SU-DHL-6 (cell line): ENCODE results near the gene CETN3.
A peak's percentile ranks its signal among the peaks of the same experiment; 100 is the strongest.

Source experiments
- H2AFZ ChIP-seq: fragments of 200-600 bp; sonication (generic); 2 replicates; pipeline ENCODE4 v1.6.1; 2014; ENCODE audit warnings: low read depth, mild to moderate bottlenecking, moderate library complexity, mixed read lengths, antibody characterized with exemption, low read length; ENCODE audit not compliant: severe bottlenecking
- H3F3A ChIP-seq: fragments of 200-600 bp; shearing (Covaris generic); 2 replicates; pipeline ENCODE4 v1.6.0; 2016; ENCODE audit warnings: antibody characterized with exemption, mild to moderate bottlenecking; ENCODE audit not compliant: insufficient read depth
- H3K27ac ChIP-seq: fragments of 200-600 bp; sonication (generic); 2 replicates; pipeline ENCODE4 v1.5.1; 2016; ENCODE audit warnings: low read depth, mild to moderate bottlenecking, low read length, moderate library complexity, mixed read lengths
- H3K27me3 ChIP-seq: fragments of 200-600 bp; sonication (generic), shearing (Covaris generic); 2 replicates; pipeline ENCODE4 v1.6.0; 2014; ENCODE audit warnings: mild to moderate bottlenecking, low read length
- H3K36me3 ChIP-seq: fragments of 200-600 bp; sonication (generic); 2 replicates; pipeline ENCODE4 v1.6.1; 2014; ENCODE audit warnings: mild to moderate bottlenecking, low read length, mixed read lengths
- H3K4me2 ChIP-seq: fragments of 300-600, 200-600 bp; shearing (Covaris generic), sonication (generic); 2 replicates; pipeline ENCODE4 v1.6.0; 2014; ENCODE audit warnings: low read length, low read depth, mild to moderate bottlenecking; ENCODE audit not compliant: poor library complexity, severe bottlenecking
- H3K4me3 ChIP-seq: fragments of 200-600 bp; sonication (generic); 2 replicates; pipeline ENCODE4 v1.5.1; 2014; ENCODE audit warnings: antibody characterized with exemption, low read length, mild to moderate bottlenecking, mixed read lengths; ENCODE audit not compliant: insufficient read depth, poor library complexity, severe bottlenecking
- H3K79me2 ChIP-seq: fragments of 200-600 bp; sonication (generic); 2 replicates; pipeline ENCODE4 v1.6.1; 2014; ENCODE audit warnings: mild to moderate bottlenecking, low read length, moderate library complexity; ENCODE audit not compliant: insufficient read depth
- H3K9ac ChIP-seq: fragments of 200-600 bp; sonication (generic); 2 replicates; pipeline ENCODE4 v1.7.0; 2014; ENCODE audit warnings: mild to moderate bottlenecking, low read length
- H3K9me2 ChIP-seq: fragments of 200-600 bp; sonication (generic); replicated peaks from 2 replicates; pipeline ENCODE4 v1.6.1; 2014; ENCODE audit warnings: low read length; ENCODE audit not compliant: insufficient read depth
- H3K9me3 ChIP-seq: fragments of 200-600 bp; sonication (generic); 2 replicates; pipeline ENCODE4 v1.6.1; 2014; ENCODE audit warnings: low read length, mixed read lengths; ENCODE audit not compliant: insufficient read depth
- H4K20me1 ChIP-seq: fragments of 200-600 bp; sonication (generic); 2 replicates; pipeline ENCODE4 v1.6.1; 2014; ENCODE audit warnings: low read depth, mild to moderate bottlenecking, antibody characterized with exemption, low read length, moderate library complexity, mixed read lengths
- CTCF ChIP-seq: fragments of 200-600 bp; sonication (generic); IDR thresholded peaks from one replicate; pipeline ENCODE4 v1.5.1; 2017; ENCODE audit warnings: antibody characterized with exemption, mild to moderate bottlenecking, low read length, moderate library complexity; ENCODE audit not compliant: insufficient read depth, poor library complexity, severe bottlenecking
- EZH2phosphoT487 ChIP-seq: fragments of 200-600 bp; sonication (generic), shearing (Covaris generic); conservative IDR thresholded peaks from 2 replicates; pipeline ENCODE4 v1.6.1; 2018; ENCODE audit warnings: mild to moderate bottlenecking, antibody characterized with exemption, low read length, moderate library complexity, mixed read lengths

Gene CETN3

GRCh38 chr5:90409318-90410177 lies at the start of gene CETN3:
TSS of gene CETN3 (minus strand) at chr5:90409756. CDS start at chr5:90409661, 95 bp downstream.
- Histone ChIP-seq H3K9me2 (no peaks in the 10 kb centered on the region), H3K4me2 (peak within 1 kb of the TSS; percentile 100), H3K4me3 (peak within 1 kb of the TSS; percentile 92), H3K27me3 (no peaks in the 10 kb centered on the region), H3K27ac (peak within 1 kb of the TSS; percentile 94), H2AFZ (peak within 1 kb of the TSS; percentile 90), H4K20me1 (no peaks in the 10 kb centered on the region), H3F3A (peaks cover 10% of the 10 kb centered on the region), H3K36me3 (peaks cover 18% of the 10 kb centered on the region; the same call in 1 of the 2 replicates), H3K9ac (peak within 1 kb of the TSS; percentile 97), H3K9me3 (no peaks in the 10 kb centered on the region), H3K79me2 (peaks cover 31% of the 10 kb centered on the region)
- TF ChIP-seq EZH2phosphoT487, result no peak
- no peak for TF ChIP-seq CTCF

GRCh38 chr5:90446961-90447360 lies 37.4 kb upstream of the CETN3 start:
- Histone ChIP-seq H3K9me2 (no peaks in the 10 kb centered on the region), H3K9me3 (no peaks in the 10 kb centered on the region), H3K27me3 (no peaks in the 10 kb centered on the region), H3K27ac (no peak overlapping the region), H3K9ac (no peak overlapping the region), H4K20me1 (no peaks in the 10 kb centered on the region), H3F3A (no peaks in the 10 kb centered on the region), H3K36me3 (no peaks in the 10 kb centered on the region), H2AFZ (no peak overlapping the region), H3K4me2 (no peak overlapping the region), H3K4me3 (no peak overlapping the region), H3K79me2 (no peaks in the 10 kb centered on the region)
- no peak for TF ChIP-seq CTCF
- TF ChIP-seq EZH2phosphoT487, result no peak

GRCh38 chr5:90440644-90441043 lies 31.1 kb upstream of the CETN3 start:
- Histone ChIP-seq H3K9ac (no peak overlapping the region), H2AFZ (no peak overlapping the region), H3K79me2 (no peaks in the 10 kb centered on the region), H4K20me1 (no peaks in the 10 kb centered on the region), H3F3A (peaks cover 3% of the 10 kb centered on the region; the same call in 1 of the 2 replicates), H3K4me3 (no peak overlapping the region), H3K4me2 (no peak overlapping the region), H3K27ac (no peak overlapping the region), H3K9me3 (no peaks in the 10 kb centered on the region), H3K27me3 (no peaks in the 10 kb centered on the region), H3K36me3 (no peaks in the 10 kb centered on the region), H3K9me2 (no peaks in the 10 kb centered on the region)
- TF ChIP-seq CTCF (no peak), EZH2phosphoT487 (no peak)
